Right lobe of liver (tissue), 4 donors: ENCODE results near the gene TPRG1L.

Experiments used
- POLR2A ChIP-seq: fragments of 450-650 bp; IDR thresholded peaks from one replicate; pipeline ENCODE4 v1.6.1; 2017; ENCODE audit warnings: antibody characterized with exemption, mild to moderate bottlenecking
- TF ChIP-seq, protein P1 (sequence below), 4 donors: fragments of 200-600 bp in 3 of 4; fragments of 450-650 bp in 1 of 4; IDR thresholded peaks; one replicate each; pipeline versions ENCODE4 v1.5.1 to v1.8.0; 2016 to 2022; ENCODE audit warnings: antibody characterized with exemption in 4 of 4, mild to moderate bottlenecking in 2 of 4
- donor health status: DM: no; HTN: no; CAD: no.
- donor health status: DM: no; HTN: no; CAD: no.
- donor health status: DM: no; HTN: yes; CAD: no.

DNA sequence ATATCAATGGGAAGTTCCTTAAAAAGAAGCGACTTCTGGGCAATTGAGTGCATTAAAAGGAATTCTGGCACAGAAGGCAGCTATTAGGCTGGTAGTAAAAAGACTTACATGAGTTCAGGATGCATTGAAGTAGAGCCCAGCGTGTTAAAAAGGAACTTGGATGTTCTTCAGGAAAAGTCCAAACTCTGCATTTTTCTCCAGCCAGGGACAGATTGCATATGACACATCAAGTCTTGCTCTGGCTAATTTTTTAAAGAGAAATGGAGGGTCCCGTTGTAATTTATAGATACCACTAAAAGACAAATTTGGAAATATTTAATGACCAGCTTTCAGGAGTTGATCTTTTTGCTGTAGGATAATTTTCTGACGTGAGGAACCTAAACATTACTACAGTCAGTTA, 1.2 kb downstream of the TPRG1L start:
- no peak for TF ChIP-seq POLR2A
- TF ChIP-seq, protein P1, sequence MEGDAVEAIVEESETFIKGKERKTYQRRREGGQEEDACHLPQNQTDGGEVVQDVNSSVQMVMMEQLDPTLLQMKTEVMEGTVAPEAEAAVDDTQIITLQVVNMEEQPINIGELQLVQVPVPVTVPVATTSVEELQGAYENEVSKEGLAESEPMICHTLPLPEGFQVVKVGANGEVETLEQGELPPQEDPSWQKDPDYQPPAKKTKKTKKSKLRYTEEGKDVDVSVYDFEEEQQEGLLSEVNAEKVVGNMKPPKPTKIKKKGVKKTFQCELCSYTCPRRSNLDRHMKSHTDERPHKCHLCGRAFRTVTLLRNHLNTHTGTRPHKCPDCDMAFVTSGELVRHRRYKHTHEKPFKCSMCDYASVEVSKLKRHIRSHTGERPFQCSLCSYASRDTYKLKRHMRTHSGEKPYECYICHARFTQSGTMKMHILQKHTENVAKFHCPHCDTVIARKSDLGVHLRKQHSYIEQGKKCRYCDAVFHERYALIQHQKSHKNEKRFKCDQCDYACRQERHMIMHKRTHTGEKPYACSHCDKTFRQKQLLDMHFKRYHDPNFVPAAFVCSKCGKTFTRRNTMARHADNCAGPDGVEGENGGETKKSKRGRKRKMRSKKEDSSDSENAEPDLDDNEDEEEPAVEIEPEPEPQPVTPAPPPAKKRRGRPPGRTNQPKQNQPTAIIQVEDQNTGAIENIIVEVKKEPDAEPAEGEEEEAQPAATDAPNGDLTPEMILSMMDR (IDR thresholded peaks at IDR 0.05) = no peak
